GM19463 (cell line): ENCODE results near the gene PPP1R9B.

Experiments
- ATAC-seq: cut with Tn5 transposase; IDR thresholded peaks from one replicate; pipeline ENCODE4 v1.9.1; 2021; ENCODE audit warnings: mild to moderate bottlenecking, moderate library complexity; ENCODE audit not compliant: unreplicated experiment

PPP1R9B gene

GRCh38 chr17:50144845-50145531, 5.5 kb downstream of the PPP1R9B start:
- no peak for ATAC-seq

GRCh38 chr17:50144355-50144754, 6.1 kb downstream of the PPP1R9B start:
- ATAC-seq: no peak

GRCh38 chr17:50143461-50144176, 6.9 kb downstream of the PPP1R9B start:
- no peak for ATAC-seq

- no peak for ATAC-seq
These were observed 8.7 kb downstream of the PPP1R9B start for GRCh38 chr17:50141745-50142110.

GRCh38 chr17:50141026-50141744, 9.3 kb downstream of the PPP1R9B start:
- no peak for ATAC-seq

- peak; percentile 57 for ATAC-seq
These were observed 10.3 kb downstream of the PPP1R9B start for GRCh38 chr17:50139950-50140885.

GRCh38 chr17:50139185-50139783, 11.2 kb downstream of the PPP1R9B start:
- ATAC-seq: no peak

- no peak for ATAC-seq
These were observed 13.4 kb downstream of the PPP1R9B start for GRCh38 chr17:50137042-50137441.

GRCh38 chr17:50136096-50136687, 14.3 kb downstream of the PPP1R9B start:
- ATAC-seq: no peak

GRCh38 chr17:50135316-50136095, 15.0 kb downstream of the PPP1R9B start:
- no peak for ATAC-seq

GRCh38 chr17:50134206-50135110, 16.0 kb downstream of the PPP1R9B start:
- no peak for ATAC-seq

- ATAC-seq: no peak
These were observed 16.7 kb downstream of the PPP1R9B start for GRCh38 chr17:50133769-50134099.

GRCh38 chr17:50133028-50133768, 17.3 kb downstream of the PPP1R9B start:
- ATAC-seq: no peak

- no peak for ATAC-seq
These were observed 18.2 kb downstream of the PPP1R9B start for GRCh38 chr17:50132104-50132794.

GRCh38 chr17:50130559-50131305, 19.7 kb downstream of the PPP1R9B start:
- ATAC-seq: no peak
